ENCODE data around the gene SMYD3.
A peak's percentile ranks its signal among the peaks of the same experiment; 100 is the strongest.

The SMYD3 gene

GRCh38 chr1:246534114-246534513 is 27.0 kb upstream of the SMYD3 start:
- Histone ChIP-seq H3K4me2 (ENCODE audit: insufficient read depth, low read length) (no peak overlapping the region), H3K4me1 (ENCODE audit: insufficient read depth, low read length) (no peaks in the 10 kb centered on the region), H3K79me2 (ENCODE audit: insufficient read depth, low read length) (no peaks in the 10 kb centered on the region), H3K4me3 (ENCODE audit: low read depth in 1 of 2, low read length in 2 of 2) (no peak overlapping the region), H4K20me1 (ENCODE audit: insufficient read depth, low read length) (no peaks in the 10 kb centered on the region), H3K27ac (ENCODE audit: low read length) (no peak overlapping the region), H3K9me3 (ENCODE audit: insufficient read depth, low read length, severe bottlenecking) (peaks cover 6% of the 10 kb centered on the region), H3K36me3 (ENCODE audit: insufficient read depth, low read length) (no peaks in the 10 kb centered on the region), H3K27me3 (ENCODE audit: insufficient read depth, low read length, poor library complexity) (no peaks in the 10 kb centered on the region), H3K9ac (ENCODE audit: low read depth, low read length) (no peak overlapping the region), H2AFZ (ENCODE audit: low read depth, low read length) (no peak overlapping the region)
- TF ChIP-seq EZH2 (IDR thresholded peaks at IDR 0.05; ENCODE audit: borderline replicate concordance, low read depth, low read length, severe bottlenecking) (no peak), CTCF (IDR thresholded peaks at IDR 0.05; ENCODE audit: borderline replicate concordance, extremely low read depth, low read length, poor library complexity, severe bottlenecking) (no peak)
- ATAC-seq (ENCODE audit: insufficient read depth, low read depth) (no peak), DNase-seq (no peak)

GRCh38 chr1:246533371-246533905 is 26.4 kb upstream of the SMYD3 start:
- TF ChIP-seq CTCF (IDR thresholded peaks at IDR 0.05; ENCODE audit: borderline replicate concordance, extremely low read depth, low read length, poor library complexity, severe bottlenecking) (no peak), EZH2 (IDR thresholded peaks at IDR 0.05; ENCODE audit: borderline replicate concordance, low read depth, low read length, severe bottlenecking) (no peak)
- no peak overlapping the region for H3K27ac ChIP-seq (ENCODE audit: low read length)
- DNase-seq = no peak

GRCh38 chr1:246532519-246532918 is 25.4 kb upstream of the SMYD3 start:
- Histone ChIP-seq H3K36me3 (ENCODE audit: insufficient read depth, low read length) (no peaks in the 10 kb centered on the region), H3K79me2 (ENCODE audit: insufficient read depth, low read length) (no peaks in the 10 kb centered on the region), H3K4me1 (ENCODE audit: insufficient read depth, low read length) (no peaks in the 10 kb centered on the region), H3K27me3 (ENCODE audit: insufficient read depth, low read length, poor library complexity) (no peaks in the 10 kb centered on the region), H4K20me1 (ENCODE audit: insufficient read depth, low read length) (no peaks in the 10 kb centered on the region), H2AFZ (ENCODE audit: low read depth, low read length) (no peak overlapping the region), H3K4me3 (ENCODE audit: low read depth in 1 of 2, low read length in 2 of 2) (no peak overlapping the region), H3K9ac (ENCODE audit: low read depth, low read length) (no peak overlapping the region), H3K4me2 (ENCODE audit: insufficient read depth, low read length) (no peak overlapping the region), H3K27ac (ENCODE audit: low read length) (no peak overlapping the region), H3K9me3 (ENCODE audit: insufficient read depth, low read length, severe bottlenecking) (peaks cover 6% of the 10 kb centered on the region)
- ATAC-seq (ENCODE audit: insufficient read depth, low read depth) (no peak), DNase-seq (no peak)
- TF ChIP-seq CTCF (IDR thresholded peaks at IDR 0.05; ENCODE audit: borderline replicate concordance, extremely low read depth, low read length, poor library complexity, severe bottlenecking) (peak; percentile 7), EZH2 (IDR thresholded peaks at IDR 0.05; ENCODE audit: borderline replicate concordance, low read depth, low read length, severe bottlenecking) (no peak)

More at GRCh38 chr1:246533371-246533905, 26.4 kb upstream of the SMYD3 start:
- Histone ChIP-seq H2AFZ (ENCODE audit: low read depth, low read length) (no peak overlapping the region), H3K4me2 (ENCODE audit: insufficient read depth, low read length) (no peak overlapping the region), H3K4me1 (ENCODE audit: insufficient read depth, low read length) (no peaks in the 10 kb centered on the region), H3K36me3 (ENCODE audit: insufficient read depth, low read length) (no peaks in the 10 kb centered on the region), H3K4me3 (ENCODE audit: low read depth in 1 of 2, low read length in 2 of 2) (no peak overlapping the region), H3K27me3 (ENCODE audit: insufficient read depth, low read length, poor library complexity) (no peaks in the 10 kb centered on the region), H3K9ac (ENCODE audit: low read depth, low read length) (no peak overlapping the region), H4K20me1 (ENCODE audit: insufficient read depth, low read length) (no peaks in the 10 kb centered on the region), H3K9me3 (ENCODE audit: insufficient read depth, low read length, severe bottlenecking) (peaks cover 6% of the 10 kb centered on the region), H3K79me2 (ENCODE audit: insufficient read depth, low read length) (no peaks in the 10 kb centered on the region)
- ATAC-seq (ENCODE audit: insufficient read depth, low read depth) = no peak

DNA sequence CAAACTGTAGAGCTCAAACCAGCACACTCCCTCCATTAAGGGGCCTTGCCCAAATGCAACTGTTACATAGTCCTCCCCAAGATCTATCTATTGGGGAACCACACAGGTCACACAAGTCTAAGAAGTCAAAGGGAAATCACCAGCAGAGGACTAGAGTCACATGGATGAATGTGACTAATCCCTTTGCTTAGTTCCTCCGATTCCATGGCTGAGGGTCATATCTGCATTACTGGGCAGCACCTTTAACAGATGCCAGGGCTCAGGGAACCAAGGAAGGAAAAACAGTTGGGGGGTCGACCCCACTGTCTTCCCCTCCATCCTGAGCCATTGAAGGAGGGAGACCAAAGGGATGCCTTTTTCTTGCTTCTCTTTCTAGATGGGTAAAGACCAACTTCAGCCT is 23.4 kb upstream of the SMYD3 start:
- Histone ChIP-seq H3K9ac (ENCODE audit: low read depth, low read length) (no peak overlapping the region), H3K27me3 (ENCODE audit: insufficient read depth, low read length, poor library complexity) (no peaks in the 10 kb centered on the region), H3K4me1 (ENCODE audit: insufficient read depth, low read length) (no peaks in the 10 kb centered on the region), H3K27ac (ENCODE audit: low read length) (no peak overlapping the region), H4K20me1 (ENCODE audit: insufficient read depth, low read length) (no peaks in the 10 kb centered on the region), H3K9me3 (ENCODE audit: insufficient read depth, low read length, severe bottlenecking) (peaks cover 6% of the 10 kb centered on the region), H3K4me2 (ENCODE audit: insufficient read depth, low read length) (no peak overlapping the region), H3K36me3 (ENCODE audit: insufficient read depth, low read length) (no peaks in the 10 kb centered on the region), H2AFZ (ENCODE audit: low read depth, low read length) (no peak overlapping the region), H3K4me3 (ENCODE audit: low read depth in 1 of 2, low read length in 2 of 2) (no peak overlapping the region), H3K79me2 (ENCODE audit: insufficient read depth, low read length) (no peaks in the 10 kb centered on the region)
- TF ChIP-seq CTCF (IDR thresholded peaks at IDR 0.05; ENCODE audit: borderline replicate concordance, extremely low read depth, low read length, poor library complexity, severe bottlenecking) (no peak), EZH2 (IDR thresholded peaks at IDR 0.05; ENCODE audit: borderline replicate concordance, low read depth, low read length, severe bottlenecking) (no peak)
- ATAC-seq (ENCODE audit: insufficient read depth, low read depth) (no peak), DNase-seq (no peak)

Measured in DND-41 (cell line).